NCI-H82 treated with DMSO at 0.1 percent for 48 hours (cell line): ENCODE measurements around the gene FXYD1.
"Not testable (repeated sequence)": the region's sequence is repeated elsewhere in the genome, so short reads cannot be mapped to it uniquely, and the experiment has no call there.

ENCODE experiments used
- DNase-seq: peaks from one replicate; lab custom pipeline; 2025; ENCODE audit not compliant: unreplicated experiment; lab: John Stamatoyannopoulos, UW

The FXYD1 gene

GRCh38 chr19:35138305-35138892 lies at the start of gene FXYD1:
FXYD1 (plus strand) TSS chr19:35138824; CDS start chr19:35140080, 1,256 bp downstream.
- DNase-seq, result no peak

GRCh38 chr19:35089554-35089953 lies 49.1 kb upstream of the FXYD1 start:
- DNase-seq, result no peak

GRCh38 chr19:35090160-35090505 lies 48.5 kb upstream of the FXYD1 start:
- DNase-seq, result no peak

- peak; percentile 20 for DNase-seq
Measured at GRCh38 chr19:35090506-35091214, 48.0 kb upstream of the FXYD1 start.

- DNase-seq, result no peak
Measured at GRCh38 chr19:35093430-35093829, 45.2 kb upstream of the FXYD1 start.

GRCh38 chr19:35093941-35094647 lies 44.5 kb upstream of the FXYD1 start:
- DNase-seq, result no peak

- DNase-seq, result no peak
Measured at GRCh38 chr19:35094656-35095055, 44.0 kb upstream of the FXYD1 start.

GRCh38 chr19:35095667-35096368 lies 42.8 kb upstream of the FXYD1 start:
- DNase-seq, result no peak

- no peak for DNase-seq
Measured at GRCh38 chr19:35098413-35099049, 40.1 kb upstream of the FXYD1 start.

- DNase-seq, result no peak
Measured at GRCh38 chr19:35099155-35099896, 39.3 kb upstream of the FXYD1 start.

GRCh38 chr19:35099897-35100275 lies 38.7 kb upstream of the FXYD1 start:
- no peak for DNase-seq

GRCh38 chr19:35100588-35101533 lies 37.8 kb upstream of the FXYD1 start:
- no peak for DNase-seq

GRCh38 chr19:35101949-35102348 lies 36.7 kb upstream of the FXYD1 start:
- DNase-seq, result not testable (repeated sequence)

GRCh38 chr19:35103614-35104013 lies 35.0 kb upstream of the FXYD1 start:
- DNase-seq, result not testable (repeated sequence)

GRCh38 chr19:35104361-35104760 lies 34.3 kb upstream of the FXYD1 start:
- no peak for DNase-seq

- no peak for DNase-seq
Measured at GRCh38 chr19:35105047-35105410, 33.6 kb upstream of the FXYD1 start.

- no peak for DNase-seq
Measured at GRCh38 chr19:35105411-35106290, 33.0 kb upstream of the FXYD1 start.

GRCh38 chr19:35106291-35106583 lies 32.4 kb upstream of the FXYD1 start:
- no peak for DNase-seq
